ENCODE measurements around the gene RETREG3. TPM values are rescaled to one million over a fixed set of nuclear protein-coding genes. Genes with fewer than 3 reads are reported as not detected.
A peak's percentile ranks its signal among the peaks of the same experiment; 100 is the strongest.
"Not testable (repeated sequence)": the region's sequence is repeated elsewhere in the genome, so short reads cannot be mapped to it uniquely, and the experiment has no call there.

The RETREG3 gene
- total and polyA plus RNA-seq, 2 experiments from 2014 or later = 36.3 to 66.7 TPM

GRCh38 chr17:42560246-42560645 lies 48.9 kb downstream of the RETREG3 start:
- Histone ChIP-seq H3K4me2 (ENCODE audit: unreplicated experiment) (no peak overlapping the region), H3K27me3 (replicated peaks; ENCODE audit: insufficient read depth) (no peaks in the 10 kb centered on the region), H3K27ac (no peak overlapping the region), H3K9ac (peak overlapping the region; percentile 20; the same call in 1 of the 2 replicates), H3K9me3 (ENCODE audit: low read depth) (no peaks in the 10 kb centered on the region), H4K20me1 (ENCODE audit: insufficient read depth) (no peaks in the 10 kb centered on the region), H3F3A (ENCODE audit: insufficient read depth) (peaks cover 12% of the 10 kb centered on the region; the same call in 1 of the 2 replicates), H3K4me1 (ENCODE audit: insufficient read depth) (peaks cover 22% of the 10 kb centered on the region), H2AFZ (no peak overlapping the region), H3K9me2 (ENCODE audit: insufficient read depth) (no peaks in the 10 kb centered on the region), H3K4me3 (no peak overlapping the region), H3K36me3 (ENCODE audit: low read depth) (peaks cover 6% of the 10 kb centered on the region; the same call in 1 of the 2 replicates), H3K79me2 (ENCODE audit: insufficient read depth) (peaks cover 43% of the 10 kb centered on the region)
- TF ChIP-seq EZH2phosphoT487 (IDR thresholded peaks at IDR 0.05; ENCODE audit: insufficient read depth, low read depth) (no peak), EZH2 (IDR thresholded peaks at IDR 0.05; ENCODE audit: insufficient read depth, poor library complexity, severe bottlenecking) (no peak)
- DNase-seq = peak; percentile 40
- in situ Hi-C loops (cut with MboI) = no loop called here
- 85 to 88% methylated on average over 3 of the region's 3 CpGs for WGBS, 2 experiments (ENCODE audit: low coverage in 1 of 2, low lambda C conversion rate in 2 of 2, missing lambda C conversion rate in 2 of 2)

DNA sequence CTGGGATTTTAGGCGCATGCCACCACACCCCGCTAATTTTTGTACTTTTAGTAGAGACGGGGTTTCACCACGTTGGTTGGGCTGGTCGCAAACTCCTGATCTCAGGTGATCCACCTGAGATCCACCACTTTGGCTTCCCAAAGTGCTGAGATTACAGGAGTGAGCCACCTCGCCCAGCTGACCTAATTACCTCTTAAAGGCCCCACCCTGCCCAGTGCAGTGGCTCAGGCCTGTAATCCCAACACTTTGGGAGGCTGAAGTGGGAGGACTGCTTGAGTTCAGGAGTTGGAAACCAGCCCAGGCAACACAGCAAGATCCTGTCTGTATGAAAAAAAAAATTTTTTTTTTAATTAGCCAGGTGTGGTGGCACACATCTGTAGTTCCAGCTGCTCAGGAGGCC lies 50.1 kb downstream of the RETREG3 start:
- H3K27me3 ChIP-seq (replicated peaks; ENCODE audit: insufficient read depth) = no peaks in the 10 kb centered on the region
- no peak overlapping the region for H3K9ac ChIP-seq
- no peak overlapping the region for H3K4me3 ChIP-seq
- DNase-seq = no peak
- H3K79me2 ChIP-seq (ENCODE audit: insufficient read depth) = peaks cover 43% of the 10 kb centered on the region
- no peaks in the 10 kb centered on the region for H3K9me2 ChIP-seq (ENCODE audit: insufficient read depth)
- 82 to 91% methylated on average over 6 of the region's 6 CpGs for WGBS, 2 experiments (ENCODE audit: low coverage in 1 of 2, low lambda C conversion rate in 2 of 2, missing lambda C conversion rate in 2 of 2)
- peaks cover 12% of the 10 kb centered on the region; the same call in 1 of the 2 replicates for H3F3A ChIP-seq (ENCODE audit: insufficient read depth)
- no peaks in the 10 kb centered on the region for H4K20me1 ChIP-seq (ENCODE audit: insufficient read depth)
- H3K4me2 ChIP-seq (ENCODE audit: unreplicated experiment) = no peak overlapping the region
- TF ChIP-seq EZH2phosphoT487 (IDR thresholded peaks at IDR 0.05; ENCODE audit: insufficient read depth, low read depth) = no peak
- no peak for TF ChIP-seq EZH2 (IDR thresholded peaks at IDR 0.05; ENCODE audit: insufficient read depth, poor library complexity, severe bottlenecking)
- H3K4me1 ChIP-seq (ENCODE audit: insufficient read depth) = peaks cover 24% of the 10 kb centered on the region
- in situ Hi-C loops (cut with MboI) = no loop called here
- no peak overlapping the region for H2AFZ ChIP-seq
- H3K36me3 ChIP-seq (ENCODE audit: low read depth) = no peaks in the 10 kb centered on the region
- H3K27ac ChIP-seq = no peak overlapping the region
- H3K9me3 ChIP-seq (ENCODE audit: low read depth) = no peaks in the 10 kb centered on the region

- DNase-seq = peak; percentile 34
- not testable (repeated sequence) for H3K9ac ChIP-seq
These were observed 53.1 kb downstream of the RETREG3 start for GRCh38 chr17:42555961-42556617.

GRCh38 chr17:42555122-42555622 lies 54.0 kb downstream of the RETREG3 start:
- H3K79me2 ChIP-seq (ENCODE audit: insufficient read depth) = peaks cover 29% of the 10 kb centered on the region
- 26 to 27% methylated on average over 4 of the region's 4 CpGs for WGBS, 2 experiments (ENCODE audit: low coverage in 1 of 2, low lambda C conversion rate in 2 of 2, missing lambda C conversion rate in 2 of 2)
- 0 out of 2 replicates have a peak, but pooled peaks cover 7% of the 10 kb centered on the region for H3K4me1 ChIP-seq (ENCODE audit: insufficient read depth)
- peak overlapping the region; percentile 86 for H3K4me3 ChIP-seq
- in situ Hi-C loops (cut with MboI) = no loop called here
- no peaks in the 10 kb centered on the region for H3K9me2 ChIP-seq (ENCODE audit: insufficient read depth)
- DNase-seq = no peak
- peak overlapping the region; percentile 91 for H3K9ac ChIP-seq
- H3K9me3 ChIP-seq (ENCODE audit: low read depth) = no peaks in the 10 kb centered on the region
- no peaks in the 10 kb centered on the region for H3K36me3 ChIP-seq (ENCODE audit: low read depth)
- H3F3A ChIP-seq (ENCODE audit: insufficient read depth) = peaks cover 6% of the 10 kb centered on the region; the same call in 1 of the 2 replicates
- peak overlapping the region; percentile 43 for H3K27ac ChIP-seq
- H2AFZ ChIP-seq = peak overlapping the region; percentile 85
- H3K27me3 ChIP-seq (replicated peaks; ENCODE audit: insufficient read depth) = no peaks in the 10 kb centered on the region
- H4K20me1 ChIP-seq (ENCODE audit: insufficient read depth) = no peaks in the 10 kb centered on the region
- TF ChIP-seq EZH2phosphoT487 (IDR thresholded peaks at IDR 0.05; ENCODE audit: insufficient read depth, low read depth) (no peak), EZH2 (IDR thresholded peaks at IDR 0.05; ENCODE audit: insufficient read depth, poor library complexity, severe bottlenecking) (no peak)
- H3K4me2 ChIP-seq (ENCODE audit: unreplicated experiment) = peak overlapping the region; percentile 91

More at GRCh38 chr17:42555961-42556617, 53.1 kb downstream of the RETREG3 start:
- H3K4me1 ChIP-seq (ENCODE audit: insufficient read depth); H4K20me1 ChIP-seq (ENCODE audit: insufficient read depth); in situ Hi-C loops (cut with MboI); H3K36me3 ChIP-seq (ENCODE audit: low read depth); H3K9me3 ChIP-seq (ENCODE audit: low read depth); H3K4me3 ChIP-seq; H3K9me2 ChIP-seq (ENCODE audit: insufficient read depth); H3K27ac ChIP-seq; H2AFZ ChIP-seq; H3K27me3 ChIP-seq (replicated peaks; ENCODE audit: insufficient read depth): not testable (repeated sequence)
- peaks cover 27% of the 10 kb centered on the region for H3K79me2 ChIP-seq (ENCODE audit: insufficient read depth)
- WGBS, 2 experiments (ENCODE audit: low coverage in 1 of 2, low lambda C conversion rate in 2 of 2, missing lambda C conversion rate in 2 of 2) = 45 to 54% methylated on average over 4 to 5 of the region's 5 CpGs
- H3F3A ChIP-seq (ENCODE audit: insufficient read depth) = peaks cover 12% of the 10 kb centered on the region; the same call in 1 of the 2 replicates
- peak overlapping the region; percentile 91 for H3K4me2 ChIP-seq (ENCODE audit: unreplicated experiment)
